CD14-positive monocyte (primary cell): ENCODE measurements around the gene ITPR1. TPM values are rescaled to one million over a fixed set of nuclear protein-coding genes. Genes with fewer than 3 reads are reported as not detected.

ENCODE experiments used
- DNase-seq, 3 donors: peaks; one replicate each; pipeline ENCODE4 v3.0.0-alpha.2; 2011 to 2022
- H2AFZ ChIP-seq: 2 replicates; pipeline ENCODE4 v1.6.0; 2012; ENCODE audit warnings: mild to moderate bottlenecking, low read depth, low read length, inconsistent platforms; ENCODE audit not compliant: insufficient read depth, poor library complexity, severe bottlenecking
- H3K27ac ChIP-seq, 2 donors: 1 replicate in 1 of 2; 2 replicates in 1 of 2; pipeline ENCODE4 v1.5.1; 2012 to 2013; ENCODE audit warnings: low read length in 2 of 2, control low read depth in 1 of 2, inconsistent platforms in 1 of 2, low read depth in 1 of 2, mild to moderate bottlenecking in 1 of 2
- H3K27me3 ChIP-seq, 2 donors: one replicate each; pipeline versions ENCODE4 v1.6.0 to v1.6.1; 2011 to 2013; ENCODE audit warnings: low read length in 2 of 2; ENCODE audit not compliant: control insufficient read depth in 2 of 2, insufficient read depth in 2 of 2
- H3K36me3 ChIP-seq, 2 donors: replicated peaks in 1 of 2; 1 replicate in 1 of 2; 2 replicates in 1 of 2; pipeline versions ENCODE4 v1.5.1 to v1.6.1; 2012 to 2013; ENCODE audit warnings: low read length in 2 of 2, control low read depth in 1 of 2, inconsistent platforms in 1 of 2, mild to moderate bottlenecking in 1 of 2; ENCODE audit not compliant: insufficient read depth in 2 of 2, control insufficient read depth in 1 of 2
- H3K4me1 ChIP-seq, 2 donors: 1 replicate in 1 of 2; 2 replicates in 1 of 2; pipeline versions ENCODE4 v1.5.1 to v1.6.1; 2012 to 2013; ENCODE audit warnings: low read length in 2 of 2, control low read depth in 1 of 2, inconsistent platforms in 1 of 2, mild to moderate bottlenecking in 1 of 2, moderate library complexity in 1 of 2; ENCODE audit not compliant: insufficient read depth in 2 of 2, control insufficient read depth in 1 of 2
- H3K4me2 ChIP-seq: replicated peaks from 2 replicates; pipeline ENCODE3; 2012; ENCODE audit warnings: low read length, moderate library complexity, mild to moderate bottlenecking; ENCODE audit not compliant: poor library complexity, severe bottlenecking; ENCODE audit errors: extremely low read depth
- H3K4me3 ChIP-seq, 3 experiments: fragments of 200-600 bp in 1 of 3; sonication (generic) in 1 of 3; replicated peaks in 1 of 3; 1 replicate in 2 of 3; 2 replicates in 1 of 3; pipeline ENCODE4 v1.5.1; 2011 to 2013; ENCODE audit warnings: low read length in 3 of 3, mild to moderate bottlenecking in 3 of 3, control low read depth in 2 of 3, low read depth in 2 of 3, inconsistent platforms in 1 of 3, moderate library complexity in 1 of 3
- H3K79me2 ChIP-seq: 2 replicates; pipeline ENCODE4 v1.6.0; 2012; ENCODE audit warnings: mild to moderate bottlenecking, control low read depth, inconsistent platforms, low read length, moderate library complexity; ENCODE audit not compliant: insufficient read depth
- H3K9ac ChIP-seq: 2 replicates; pipeline ENCODE4 v1.6.0; 2017; ENCODE audit warnings: low read length, mild to moderate bottlenecking; ENCODE audit not compliant: insufficient read depth, poor library complexity, severe bottlenecking
- H3K9me3 ChIP-seq, 2 donors: replicated peaks in 1 of 2; 1 replicate in 1 of 2; 2 replicates in 1 of 2; pipeline versions ENCODE4 v1.5.1 to v1.6.1; 2012 to 2013; ENCODE audit warnings: low read length in 2 of 2, control low read depth in 1 of 2; ENCODE audit not compliant: control insufficient read depth in 1 of 2, insufficient read depth in 1 of 2
- H4K20me1 ChIP-seq: 2 replicates; pipeline ENCODE4 v1.6.0; 2012; ENCODE audit warnings: mild to moderate bottlenecking, low read length, control low read depth, moderate library complexity; ENCODE audit not compliant: insufficient read depth
- H3K27ac Mint-ChIP-seq, 7 donors: one replicate each; pipeline ENCODE4 v1.8.0; 2020; ENCODE audit warnings: mild to moderate bottlenecking in 7 of 7, mixed read lengths in 7 of 7, moderate library complexity in 6 of 7, inconsistent platforms in 2 of 7
- H3K27me3 Mint-ChIP-seq, 3 donors: one replicate each; pipeline ENCODE4 v1.8.0; 2021 to 2022; ENCODE audit warnings: low read depth in 3 of 3, mild to moderate bottlenecking in 3 of 3, mixed read lengths in 3 of 3, moderate library complexity in 3 of 3, inconsistent platforms in 1 of 3
- H3K36me3 Mint-ChIP-seq, 2 donors: one replicate each; pipeline ENCODE4 v1.8.0; 2020; ENCODE audit warnings: mixed read lengths in 2 of 2, inconsistent platforms in 1 of 2, mild to moderate bottlenecking in 1 of 2
- H3K4me1 Mint-ChIP-seq: one replicate; pipeline ENCODE4 v1.8.0; 2020; ENCODE audit warnings: mild to moderate bottlenecking, mixed read lengths
- H3K4me3 Mint-ChIP-seq, 2 donors: one replicate each; pipeline ENCODE4 v1.8.0; 2020; ENCODE audit warnings: mild to moderate bottlenecking in 2 of 2, mixed read lengths in 2 of 2, moderate library complexity in 1 of 2
- H3K9me3 Mint-ChIP-seq, 7 donors: one replicate each; pipeline ENCODE4 v1.8.0; 2020 to 2022; ENCODE audit warnings: mixed read lengths in 7 of 7, mild to moderate bottlenecking in 6 of 7, moderate library complexity in 6 of 7, inconsistent platforms in 2 of 7
- CTCF ChIP-seq: fragments of 200-600 bp; IDR thresholded peaks from one replicate; pipeline ENCODE4 v1.8.0; 2022; ENCODE audit warnings: antibody characterized with exemption, mild to moderate bottlenecking
- WGBS: methylation state at CpG from one replicate; pipeline ENCODE4 v1.1.5; 2013; ENCODE audit warnings: missing lambda C conversion rate; ENCODE audit not compliant: insufficient coverage; 5-methylcytosine and 5-hydroxymethylcytosine counted together
- intact Hi-C, 2 donors: fragments of 100-400 bp; cut with micrococcal nuclease; formaldehyde crosslinking; loops; one replicate each; pipeline versions ENCODE4 v1.15.0 to v1.15.1; 2023
- polyA plus RNA-seq, 3 donors: library from polyadenylated mRNA; depleted of rRNA in 1 of 3; unstranded in 2 of 3; stranded (reverse) in 1 of 3; fragments of 300-500 nt in 2 of 3; fragments of >200 nt in 1 of 3; fragmentation: Illumina TruSeq in 2 of 3; gene quantifications; 1 replicate in 2 of 3; 2 replicates in 1 of 3; pipeline ENCODE4 v1.2.3, GENCODE V29; 2012 to 2021

ITPR1 gene
- polyA plus RNA-seq, 3 donors = 3.2 to 21.1 (median 7.1) TPM

- H3K27me3 Mint-ChIP-seq = peaks cover 0 to 1% (median 0%) of the 10 kb centered on the region in 3 donors
- H3K9me3 ChIP-seq = no peaks in the 10 kb centered on the region
- H3K27me3 ChIP-seq = no peaks in the 10 kb centered on the region
- no peak overlapping the region for H3K4me2 ChIP-seq
- intact Hi-C loops = loop anchor here in 1 of 2 donors (5.0 kb wide), 1 partner anchor 75 kb away; no protein-coding TSS in a partner anchor
- H2AFZ ChIP-seq = no peak overlapping the region
- H3K36me3 ChIP-seq = peaks cover 53 to 94% of the 10 kb centered on the region in 2 donors
- no peak overlapping the region for H3K4me3 ChIP-seq
- no peak overlapping the region for H3K27ac ChIP-seq
- H3K27ac Mint-ChIP-seq = peak overlapping the region in 1 of 7 donors; percentile 52
- peaks cover 10% of the 10 kb centered on the region for H3K4me1 Mint-ChIP-seq
- whole genome bisulfite sequencing = 27% methylated on average over 2 of the region's 4 CpGs
- no peak for DNase-seq
- no peak for TF ChIP-seq CTCF
- H4K20me1 ChIP-seq = no peaks in the 10 kb centered on the region
- no peak overlapping the region for H3K9ac ChIP-seq
- no peaks in the 10 kb centered on the region for H3K4me1 ChIP-seq
- H3K36me3 Mint-ChIP-seq = peaks cover 70 to 85% of the 10 kb centered on the region in 2 donors
- H3K4me3 Mint-ChIP-seq = no peak overlapping the region
- no peaks in the 10 kb centered on the region for H3K79me2 ChIP-seq
- peaks cover 0 to 2% (median 0%) of the 10 kb centered on the region in 7 donors for H3K9me3 Mint-ChIP-seq
These were observed 279.1 kb downstream of the ITPR1 start for GRCh38 chr3:4772171-4772804.

GRCh38 chr3:4772858-4773257 is 279.7 kb downstream of the ITPR1 start:
- Histone ChIP-seq H3K4me2 (no peak overlapping the region), H3K4me3 (no peak overlapping the region), H3K9ac (no peak overlapping the region), H2AFZ (no peak overlapping the region), H3K9me3 (no peaks in the 10 kb centered on the region), H3K27me3 (no peaks in the 10 kb centered on the region), H3K36me3 (peaks cover 53 to 94% of the 10 kb centered on the region in 2 donors), H3K27ac (no peak overlapping the region), H3K4me1 (no peaks in the 10 kb centered on the region), H3K79me2 (no peaks in the 10 kb centered on the region), H4K20me1 (no peaks in the 10 kb centered on the region)
- H3K9me3 Mint-ChIP-seq = peaks cover 0 to 2% (median 0%) of the 10 kb centered on the region in 7 donors
- H3K36me3 Mint-ChIP-seq = peaks cover 70 to 84% of the 10 kb centered on the region in 2 donors
- intact Hi-C loops = loop anchor here in 1 of 2 donors (5.0 kb wide), 1 partner anchor 74 kb away; no protein-coding TSS in a partner anchor
- H3K27ac Mint-ChIP-seq = peak overlapping the region in 1 of 7 donors; percentile 80
- no peak for DNase-seq
- no peak for TF ChIP-seq CTCF
- 81% methylated on average over 7 of the region's 9 CpGs for WGBS
- H3K4me1 Mint-ChIP-seq = peaks cover 10% of the 10 kb centered on the region
- H3K4me3 Mint-ChIP-seq = no peak overlapping the region
- peaks cover 0 to 1% (median 0%) of the 10 kb centered on the region in 3 donors for H3K27me3 Mint-ChIP-seq
